Prostate gland (tissue), 2 donors: Measurements from ENCODE around the gene UQCC3. TPM values are rescaled to one million over a fixed set of nuclear protein-coding genes. Genes with fewer than 3 reads are reported as not detected.
"Not testable (repeated sequence)": the region's sequence is repeated elsewhere in the genome, so short reads cannot be mapped to it uniquely, and the experiment has no call there.

Experiments
- DNase-seq: peaks from one replicate; pipeline ENCODE4 v3.0.0-alpha.2; 2019; ENCODE audit warnings: low spot score
- H3K27ac ChIP-seq, 2 donors: fragments of 200-600 bp; sonication (generic); 2 replicates each; pipeline ENCODE4 v1.5.1; 2017 to 2019
- H3K27me3 ChIP-seq: fragments of 200-600 bp; sonication (generic); replicated peaks from 2 replicates; pipeline ENCODE4 v1.5.1; 2019; ENCODE audit not compliant: insufficient read depth
- H3K36me3 ChIP-seq, 2 donors: fragments of 200-600 bp; sonication (generic); 1 replicate in 1 of 2; 2 replicates in 1 of 2; pipeline versions ENCODE4 v1.5.1 to v1.8.1; 2017 to 2019
- H3K4me1 ChIP-seq: fragments of 200-600 bp; sonication (generic); replicated peaks from 2 replicates; pipeline ENCODE4 v1.5.1; 2019
- H3K4me3 ChIP-seq, 2 donors: fragments of 200-600 bp; sonication (generic); 2 replicates each; pipeline ENCODE4 v1.5.1; 2017 to 2019
- H3K9me3 ChIP-seq: fragments of 200-600 bp; sonication (generic); 2 replicates; pipeline ENCODE4 v1.5.1; 2017
- POLR2A ChIP-seq: fragments of 450-650 bp; IDR thresholded peaks from one replicate; pipeline ENCODE4 v1.6.1; 2016; ENCODE audit warnings: antibody characterized with exemption, mild to moderate bottlenecking
- POLR2AphosphoS5 ChIP-seq: sonication (generic); formaldehyde crosslinking; IDR thresholded peaks from one replicate; pipeline ENCODE4 v1.6.1; 2017; ENCODE audit warnings: antibody characterized with exemption
- WGBS: methylation state at CpG from one replicate; pipeline ENCODE4 v1.1.5; 2018; 5-methylcytosine and 5-hydroxymethylcytosine counted together
- intact Hi-C: fragments of 100-400 bp; cut with DNase I; formaldehyde crosslinking; loops from one replicate; pipeline ENCODE4 v1.14.2; 2022
- total RNA-seq, 2 donors: library from RNA; depleted of rRNA; stranded (reverse); fragments of >200 nt; gene quantifications; one replicate each; pipeline ENCODE4 v1.1.0, GENCODE V29; 2016
- TF ChIP-seq, protein P1 (sequence below), 4 experiments: fragments of 200-600 bp in 2 of 4; fragments of 450-650 bp in 2 of 4; sonication (generic) in 2 of 4; IDR thresholded peaks; 1 replicate in 3 of 4; 2 replicates in 1 of 4; pipeline ENCODE4 v1.5.1; 2016 to 2019; ENCODE audit warnings: antibody characterized with exemption in 4 of 4, mild to moderate bottlenecking in 2 of 4, moderate library complexity in 2 of 4

UQCC3 gene
- total RNA-seq, 2 donors from 2014 or later, result 10.3 to 18.3 TPM

DNA sequence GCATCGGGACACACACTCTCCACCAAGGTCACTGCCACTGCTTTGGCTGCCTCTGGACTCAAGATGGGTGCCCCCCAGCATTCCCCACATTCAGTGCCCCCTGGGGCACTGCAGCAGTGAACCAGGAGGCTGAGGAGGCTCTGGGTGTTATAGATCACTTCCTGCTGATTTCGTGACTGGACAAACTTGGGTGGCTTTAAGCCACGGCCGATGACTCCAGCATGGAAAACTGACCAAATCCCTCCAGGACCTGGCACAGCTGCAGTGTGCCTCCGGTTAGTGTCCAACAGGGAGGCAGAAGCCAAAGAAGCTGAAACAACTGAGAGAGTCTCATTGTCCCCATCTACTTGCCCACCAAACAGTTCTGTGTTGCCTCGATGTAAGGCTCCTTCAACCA is 23.9 kb upstream of the UQCC3 start:
- Histone ChIP-seq H3K27me3 (no peaks in the 10 kb centered on the region), H3K27ac (no peak overlapping the region), H3K36me3 (peaks cover 0 to 2% of the 10 kb centered on the region in 2 donors), H3K9me3 (no peaks in the 10 kb centered on the region), H3K4me3 (no peak overlapping the region), H3K4me1 (peaks cover 6% of the 10 kb centered on the region)
- TF ChIP-seq POLR2AphosphoS5 (no peak), POLR2A (no peak)
- TF ChIP-seq, protein P1, sequence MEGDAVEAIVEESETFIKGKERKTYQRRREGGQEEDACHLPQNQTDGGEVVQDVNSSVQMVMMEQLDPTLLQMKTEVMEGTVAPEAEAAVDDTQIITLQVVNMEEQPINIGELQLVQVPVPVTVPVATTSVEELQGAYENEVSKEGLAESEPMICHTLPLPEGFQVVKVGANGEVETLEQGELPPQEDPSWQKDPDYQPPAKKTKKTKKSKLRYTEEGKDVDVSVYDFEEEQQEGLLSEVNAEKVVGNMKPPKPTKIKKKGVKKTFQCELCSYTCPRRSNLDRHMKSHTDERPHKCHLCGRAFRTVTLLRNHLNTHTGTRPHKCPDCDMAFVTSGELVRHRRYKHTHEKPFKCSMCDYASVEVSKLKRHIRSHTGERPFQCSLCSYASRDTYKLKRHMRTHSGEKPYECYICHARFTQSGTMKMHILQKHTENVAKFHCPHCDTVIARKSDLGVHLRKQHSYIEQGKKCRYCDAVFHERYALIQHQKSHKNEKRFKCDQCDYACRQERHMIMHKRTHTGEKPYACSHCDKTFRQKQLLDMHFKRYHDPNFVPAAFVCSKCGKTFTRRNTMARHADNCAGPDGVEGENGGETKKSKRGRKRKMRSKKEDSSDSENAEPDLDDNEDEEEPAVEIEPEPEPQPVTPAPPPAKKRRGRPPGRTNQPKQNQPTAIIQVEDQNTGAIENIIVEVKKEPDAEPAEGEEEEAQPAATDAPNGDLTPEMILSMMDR (IDR thresholded peaks at IDR 0.05), result no peak
- 91% methylated on average over 6 of the region's 6 CpGs for WGBS
- DNase-seq, result no peak
- intact Hi-C loops, result no loop called here

DNA sequence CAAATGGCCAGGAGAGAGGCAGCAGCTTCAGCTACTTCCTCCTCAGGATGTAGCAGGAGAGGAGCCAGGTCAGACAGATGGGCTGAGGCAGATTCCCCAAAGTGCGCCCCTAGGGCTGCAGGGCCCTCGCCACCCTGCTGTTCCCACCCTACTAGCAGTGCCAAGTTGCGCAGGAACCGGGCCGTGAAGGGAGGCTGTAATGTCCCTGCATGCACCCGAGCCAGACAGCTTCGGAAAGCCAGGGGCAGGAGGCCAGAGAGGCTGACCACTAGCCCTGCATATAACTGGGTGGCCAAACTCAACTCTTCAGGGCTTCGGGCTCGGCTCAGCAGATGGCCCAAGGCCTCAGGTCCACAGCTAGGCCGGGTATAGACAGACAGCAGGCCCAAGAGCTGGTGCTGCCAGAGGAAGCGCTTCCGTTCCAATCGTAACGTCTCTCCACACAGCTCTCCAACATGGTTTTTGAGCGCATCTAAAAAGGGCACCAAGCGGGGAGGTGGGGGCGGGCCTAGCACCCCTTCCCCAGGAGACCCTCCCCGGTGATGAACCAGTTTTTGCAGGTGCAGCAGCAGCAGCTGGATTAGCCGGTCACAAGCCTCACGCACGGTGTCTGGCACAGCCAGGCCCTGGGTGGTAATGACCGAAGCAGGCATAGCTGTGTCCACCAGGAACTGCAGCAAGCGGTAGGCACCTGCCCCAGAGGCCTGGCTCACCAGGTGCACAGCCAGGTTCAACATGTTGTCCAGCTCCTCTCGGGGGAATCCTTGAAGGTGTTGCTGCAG is 23.1 kb upstream of the UQCC3 start:
- Histone ChIP-seq H3K36me3 (peaks cover 0 to 2% of the 10 kb centered on the region in 2 donors), H3K9me3 (no peaks in the 10 kb centered on the region), H3K27me3 (no peaks in the 10 kb centered on the region), H3K4me3 (no peak overlapping the region), H3K4me1 (peaks cover 6% of the 10 kb centered on the region), H3K27ac (no peak overlapping the region)
- WGBS, result 91% methylated on average over 24 of the region's 24 CpGs
- no peak for TF ChIP-seq POLR2A
- TF ChIP-seq, protein P1 (IDR thresholded peaks at IDR 0.05), result no peak
- no peak for TF ChIP-seq POLR2AphosphoS5
- DNase-seq, result no peak
- intact Hi-C loops, result no loop called here

DNA sequence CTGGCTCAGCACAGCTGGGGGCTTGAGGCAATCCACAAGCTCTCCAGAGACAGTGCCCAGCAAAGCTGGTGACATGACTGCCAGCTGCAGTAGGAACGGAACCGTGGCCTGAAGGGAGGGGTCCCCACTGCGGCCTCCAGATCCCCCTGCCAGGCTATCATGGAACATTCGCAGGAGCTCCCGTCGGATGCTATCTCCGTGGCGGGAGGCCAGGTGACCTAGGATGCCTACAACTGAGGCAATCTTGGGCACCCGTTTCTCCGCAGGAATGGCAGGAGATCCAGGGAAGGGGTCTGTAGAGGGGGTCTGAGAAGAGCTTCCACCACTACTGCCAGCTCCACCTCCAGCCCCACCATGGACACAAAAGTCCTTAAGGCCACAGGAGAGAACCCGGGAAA is 22.5 kb upstream of the UQCC3 start:
- 94% methylated on average over 10 of the region's 11 CpGs for WGBS
- Histone ChIP-seq H3K4me3 (no peak overlapping the region), H3K27ac (no peak overlapping the region), H3K27me3 (no peaks in the 10 kb centered on the region), H3K36me3 (peaks cover 0 to 2% of the 10 kb centered on the region in 2 donors), H3K4me1 (peaks cover 6% of the 10 kb centered on the region), H3K9me3 (no peaks in the 10 kb centered on the region)
- DNase-seq, result no peak
- intact Hi-C loops, result no loop called here
- TF ChIP-seq POLR2A (no peak), POLR2AphosphoS5 (no peak)
- TF ChIP-seq, protein P1 (IDR thresholded peaks at IDR 0.05), result no peak

DNA sequence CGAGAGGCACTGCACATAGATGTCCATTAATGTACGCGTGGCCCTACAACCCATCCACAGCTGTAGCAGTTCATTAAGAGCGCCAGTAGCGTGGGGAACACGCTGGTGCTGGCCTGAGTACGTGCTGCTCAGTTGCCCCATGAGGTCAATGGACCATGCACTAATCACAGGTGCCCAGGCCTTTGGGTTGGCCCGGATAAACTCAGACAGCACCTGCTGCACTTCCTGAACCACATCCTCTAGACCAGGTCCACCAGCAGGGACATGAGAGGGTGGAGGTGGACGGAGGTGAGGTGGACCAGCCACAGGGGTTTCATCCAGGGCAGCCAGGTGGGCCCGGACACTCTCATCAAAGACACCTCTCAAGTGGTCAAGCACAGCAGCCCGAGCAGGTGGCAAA is 22.0 kb upstream of the UQCC3 start:
- H3K36me3 ChIP-seq, result peaks cover 0 to 2% of the 10 kb centered on the region in 2 donors
- H3K4me3 ChIP-seq, result no peak overlapping the region
- TF ChIP-seq, protein P1 (IDR thresholded peaks at IDR 0.05), result no peak
- no peak for TF ChIP-seq POLR2AphosphoS5
- no peak for TF ChIP-seq POLR2A
- WGBS, result 94% methylated on average over 11 of the region's 11 CpGs
- H3K27ac ChIP-seq, result no peak overlapping the region
- H3K4me1 ChIP-seq, result peaks cover 6% of the 10 kb centered on the region
- H3K9me3 ChIP-seq, result no peaks in the 10 kb centered on the region
- intact Hi-C loops, result no loop called here
- DNase-seq, result no peak
- no peaks in the 10 kb centered on the region for H3K27me3 ChIP-seq

DNA sequence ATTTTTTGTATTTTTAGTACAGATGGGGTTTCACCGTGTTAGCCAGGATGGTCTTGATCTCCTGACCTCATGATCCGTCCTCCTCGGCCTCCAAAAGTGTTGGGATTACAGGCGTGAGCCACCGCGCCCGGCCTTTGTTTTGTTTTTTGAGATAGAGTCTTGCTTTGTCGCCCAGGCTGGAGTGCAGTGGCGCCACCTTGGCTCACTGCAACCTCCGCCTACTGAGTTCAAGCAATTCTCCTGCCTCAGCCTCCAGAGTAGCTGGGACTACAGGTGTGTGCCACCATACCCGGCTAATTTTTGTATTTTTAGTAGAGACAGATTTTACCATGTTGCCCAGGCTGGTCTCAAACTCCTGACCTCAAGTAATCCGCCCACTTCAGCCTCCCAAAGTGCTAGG is 21.2 kb upstream of the UQCC3 start:
- H3K36me3 ChIP-seq, intact Hi-C loops, H3K4me1 ChIP-seq, H3K27me3 ChIP-seq, H3K27ac ChIP-seq, DNase-seq, H3K4me3 ChIP-seq, H3K9me3 ChIP-seq: not testable (repeated sequence)
- 97% methylated on average over 12 of the region's 12 CpGs for WGBS
